ENCODE results near the gene GPI.
"Not testable (repeated sequence)": the region's sequence is repeated elsewhere in the genome, so short reads cannot be mapped to it uniquely, and the experiment has no call there.

Gene GPI

DNA sequence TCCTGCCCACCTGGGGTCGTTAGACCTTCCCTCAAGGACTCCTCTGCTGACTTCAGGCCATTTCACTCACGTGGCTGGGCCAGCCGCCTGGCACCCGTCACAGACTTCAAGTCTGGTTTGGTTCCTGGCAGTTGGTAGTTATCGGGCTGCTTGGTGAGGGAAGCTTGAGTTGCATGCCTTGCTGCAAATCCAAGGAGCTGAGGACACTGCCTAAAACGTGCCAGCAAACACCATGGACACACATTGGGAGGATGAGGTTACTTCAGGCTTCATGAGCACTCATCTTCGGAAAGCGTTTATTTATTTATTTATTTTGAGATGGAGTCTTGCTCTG is 2.6 kb downstream of the GPI start:
- DNase-seq (ENCODE audit: low read depth), result no peak

DNA sequence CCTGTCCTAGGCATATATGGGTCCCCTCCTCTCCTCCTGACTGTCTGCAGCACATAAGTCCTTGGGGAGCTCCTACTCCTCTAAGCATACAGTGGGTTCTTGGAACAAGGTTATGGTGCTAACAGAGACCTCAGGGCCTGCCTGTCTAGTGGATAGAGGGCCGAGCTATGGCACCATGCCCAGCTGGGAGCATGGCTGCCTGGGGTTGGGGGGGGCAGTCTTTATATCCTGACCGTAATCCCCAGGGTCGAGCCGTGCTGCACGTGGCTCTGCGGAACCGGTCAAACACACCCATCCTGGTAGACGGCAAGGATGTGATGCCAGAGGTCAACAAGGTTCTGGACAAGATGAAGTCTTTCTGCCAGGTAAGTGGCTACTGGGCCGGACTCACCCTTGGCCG is 3.3 kb downstream of the GPI start:
- no peak for DNase-seq (ENCODE audit: low read depth)

DNA sequence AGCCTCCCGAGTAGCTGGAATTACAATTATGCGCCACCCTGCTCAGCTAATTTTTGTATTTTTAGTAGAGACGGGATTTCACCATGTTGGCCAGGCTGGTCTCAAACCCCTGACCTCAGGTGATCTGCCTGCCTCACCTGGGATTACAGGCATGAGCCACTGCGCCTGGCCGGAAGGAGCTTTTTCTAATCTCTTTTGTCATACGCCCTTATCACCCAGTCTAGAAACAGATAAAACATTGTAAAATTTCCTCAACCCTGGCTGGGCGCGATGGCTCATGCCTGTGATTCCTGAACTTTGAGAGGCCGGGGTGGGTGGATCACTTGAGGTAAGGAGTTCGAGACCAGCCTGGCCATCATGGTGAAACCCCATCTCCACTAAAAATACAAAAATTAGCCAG is 4.2 kb downstream of the GPI start:
- not testable (repeated sequence) for DNase-seq (ENCODE audit: low read depth)

DNA sequence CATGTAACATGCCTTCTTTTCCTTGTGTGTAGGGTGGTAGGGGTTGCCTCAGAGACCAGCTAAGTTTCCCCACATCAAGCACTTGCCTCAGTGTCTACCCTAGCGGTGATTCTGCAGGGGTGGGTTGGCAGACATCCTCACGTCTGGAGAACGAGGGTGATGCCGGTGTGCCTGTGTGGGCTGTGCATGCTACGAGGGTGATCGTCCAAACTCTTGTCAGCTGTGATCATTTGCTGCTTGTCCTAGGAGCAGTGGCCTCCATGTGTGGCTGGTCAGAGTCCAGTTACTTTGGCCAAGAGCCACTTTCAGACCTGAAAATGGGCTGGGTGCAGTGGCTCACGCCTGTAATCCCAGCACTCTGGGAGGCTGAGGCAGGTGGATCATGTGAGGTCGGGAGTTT is 5.1 kb downstream of the GPI start:
- DNase-seq (ENCODE audit: low read depth), result no peak

DNA sequence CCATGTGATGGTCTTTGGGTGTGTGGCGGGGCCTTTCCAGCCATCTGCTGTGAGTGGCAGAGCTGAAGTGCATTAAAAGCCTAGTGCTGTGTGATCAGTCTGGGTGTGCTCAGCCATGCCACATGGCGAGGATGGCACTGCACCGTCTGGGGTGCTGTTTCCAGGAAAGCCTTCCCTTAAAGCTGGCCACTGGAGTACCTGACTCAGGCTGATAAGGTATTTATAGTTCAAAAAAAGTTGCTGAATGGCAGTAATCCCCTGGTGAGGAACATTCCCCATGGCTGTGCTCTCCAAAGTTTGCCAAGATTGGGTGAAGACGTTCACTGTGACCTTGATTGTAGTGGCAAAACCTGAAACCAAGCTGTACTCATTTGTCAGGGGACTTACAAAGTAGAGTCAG is 6.0 kb downstream of the GPI start:
- DNase-seq (ENCODE audit: low read depth), result no peak

DNA sequence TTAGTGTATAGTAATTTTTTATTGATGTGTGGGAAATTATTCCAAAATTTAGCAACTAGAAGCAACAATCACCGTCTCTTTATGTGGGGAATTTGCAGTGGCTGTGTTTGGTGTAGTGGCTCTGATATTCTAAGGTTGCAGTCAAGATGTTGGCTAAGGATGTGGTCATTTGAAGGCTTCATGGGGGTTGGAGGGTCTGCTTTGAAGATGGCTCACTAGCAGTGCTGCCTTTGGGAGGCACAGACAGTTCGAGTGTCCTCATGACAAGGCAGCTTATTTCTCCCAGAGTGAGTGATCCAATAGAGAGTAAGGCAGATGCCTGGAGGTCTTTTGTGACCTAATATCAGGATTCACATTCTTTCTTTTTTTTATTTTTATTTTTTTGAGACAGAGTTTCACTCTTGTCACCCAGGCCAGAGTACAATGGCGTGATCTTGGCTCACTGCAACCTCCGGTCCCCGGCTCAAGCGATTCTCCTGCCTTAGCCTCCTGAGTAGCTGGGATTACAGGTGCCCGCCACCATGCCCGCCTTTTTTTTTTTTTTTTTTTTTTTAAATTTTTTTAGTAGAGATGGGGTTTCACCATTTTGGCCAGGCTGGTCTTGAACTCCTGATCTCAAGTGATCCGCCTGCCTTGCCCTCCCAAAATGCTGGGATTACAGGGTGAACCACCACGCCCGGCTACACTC is 8.7 kb downstream of the GPI start:
- no peak for DNase-seq (ENCODE audit: low read depth)

DNA sequence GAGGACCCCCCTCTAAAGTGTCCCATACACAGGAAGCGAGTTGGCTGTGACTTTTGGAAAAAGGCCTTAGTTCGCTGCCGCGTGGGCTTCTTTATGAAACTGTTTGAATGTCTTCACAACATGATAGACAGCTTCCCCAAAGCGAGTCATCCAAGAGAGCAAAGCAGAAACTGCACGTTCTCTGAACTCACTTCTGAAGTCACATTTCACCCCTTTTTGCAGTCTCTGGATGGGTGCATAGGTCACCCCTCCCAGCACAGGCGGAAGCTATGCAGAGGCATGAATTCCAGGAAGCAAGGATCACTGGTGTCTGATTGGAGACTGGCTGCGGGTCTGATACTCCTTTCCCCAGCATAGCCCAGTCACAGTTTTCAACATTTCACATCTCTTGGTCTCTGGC is 10.6 kb downstream of the GPI start:
- DNase-seq (ENCODE audit: low read depth), result no peak

DNA sequence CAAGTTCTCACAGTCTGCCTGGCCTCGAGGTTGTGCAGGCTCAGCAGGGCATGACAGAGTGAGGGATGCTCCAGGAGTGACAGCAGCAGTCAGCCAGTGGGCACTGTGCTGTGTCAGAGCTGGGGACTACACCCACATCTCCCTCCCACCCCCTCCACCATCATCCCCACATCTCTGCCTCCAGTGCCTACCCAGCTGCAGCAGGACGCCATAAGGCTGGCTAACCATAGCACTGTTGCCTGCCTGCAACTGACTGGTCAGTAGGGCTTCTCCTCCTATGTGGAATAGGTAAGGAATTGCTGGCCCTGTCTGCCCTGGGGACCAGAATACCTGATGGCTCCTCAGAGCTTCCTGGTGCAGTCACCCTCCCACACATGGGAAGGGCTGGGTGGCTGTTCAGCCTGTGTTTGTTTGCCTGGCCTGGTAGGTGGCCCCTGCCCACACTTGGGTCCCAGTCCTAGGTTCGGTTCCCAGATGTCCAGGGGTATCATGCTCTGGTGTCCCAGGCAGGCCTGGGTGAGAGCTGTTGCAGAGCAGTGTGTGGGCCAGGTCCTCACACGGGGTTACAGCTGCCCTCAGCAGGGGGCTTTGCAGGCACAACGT is 15.7 kb downstream of the GPI start:
- no peak for DNase-seq (ENCODE audit: low read depth)

DNA sequence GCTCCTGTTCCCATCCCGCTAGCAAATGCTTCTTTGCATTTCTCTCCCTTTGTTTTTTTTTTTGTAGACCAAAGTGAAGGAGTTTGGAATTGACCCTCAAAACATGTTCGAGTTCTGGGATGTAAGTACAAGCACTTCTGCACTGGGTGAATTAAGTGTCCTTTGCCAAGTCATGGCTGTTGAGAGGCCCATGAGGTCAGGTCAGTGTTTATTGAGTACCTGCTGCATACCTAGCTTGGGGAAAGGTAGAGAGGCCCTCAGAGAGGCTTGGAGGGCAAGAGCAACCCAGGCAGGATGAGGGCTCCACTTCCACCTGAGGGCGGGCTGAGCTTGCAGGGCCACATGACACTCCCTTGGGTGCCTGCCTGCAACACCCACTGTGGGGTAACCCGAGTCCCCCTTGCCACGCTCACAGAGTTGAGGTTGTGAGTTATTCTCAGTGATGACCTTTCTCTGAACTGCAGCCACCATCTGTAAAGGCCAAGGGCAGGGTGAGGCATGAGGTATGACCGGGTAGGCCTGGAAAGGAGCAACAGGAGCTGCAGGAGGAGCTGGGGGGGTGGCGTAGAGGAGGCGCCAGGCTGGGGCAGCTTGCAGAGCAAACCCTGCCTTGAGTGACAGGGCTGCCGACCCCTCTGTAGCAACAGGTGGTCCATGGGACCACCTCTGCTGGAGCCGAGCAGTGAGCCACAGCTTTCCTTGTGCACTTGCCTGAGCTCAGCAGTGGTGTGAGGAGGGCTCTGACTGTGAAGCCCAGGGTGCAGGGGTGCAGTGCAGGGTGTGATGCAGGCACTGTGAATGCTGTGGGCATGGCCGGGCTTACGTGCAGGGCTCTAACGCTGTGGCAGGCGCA is 16.6 kb downstream of the GPI start:
- no peak for DNase-seq (ENCODE audit: low read depth)

DNA sequence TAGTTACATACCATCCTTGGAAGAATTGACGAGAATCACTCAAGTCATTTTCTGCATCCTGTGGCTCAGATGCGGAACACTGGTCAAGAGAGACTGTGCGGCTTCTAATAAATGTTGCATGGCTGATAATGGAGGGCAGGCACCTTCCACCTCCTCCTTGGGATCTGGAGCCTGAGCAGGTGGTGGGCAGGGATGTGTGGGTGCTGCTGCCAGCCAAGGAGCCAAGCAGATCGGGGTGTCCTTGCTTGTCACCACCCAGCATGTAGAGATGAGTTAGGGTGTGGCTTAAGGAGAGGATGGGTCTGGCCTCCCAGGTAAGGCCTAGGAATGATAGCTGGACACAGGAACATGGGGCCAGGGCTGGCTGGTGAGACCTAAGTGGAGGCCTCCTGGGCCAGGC is 17.5 kb downstream of the GPI start:
- DNase-seq (ENCODE audit: low read depth), result no peak

DNA sequence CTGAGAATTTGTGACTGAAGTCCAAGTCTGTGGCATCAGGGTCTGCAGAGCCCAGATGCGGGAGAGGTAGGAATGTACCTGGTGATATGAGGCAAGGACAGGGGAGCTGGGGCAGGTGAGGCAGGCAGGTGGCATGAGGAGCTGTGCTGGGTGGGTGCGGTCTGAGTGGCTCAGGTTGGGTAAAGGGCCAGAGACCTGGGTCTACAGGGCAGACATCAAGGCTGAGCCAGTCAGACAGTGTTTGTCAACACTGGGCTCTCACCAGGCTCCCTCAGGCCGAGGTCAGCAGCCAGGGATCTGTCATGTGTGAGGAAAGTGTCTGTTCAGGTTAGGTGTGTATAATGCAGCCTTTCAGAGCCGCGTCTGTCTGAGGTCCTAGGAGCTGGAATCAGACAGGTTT is 18.6 kb downstream of the GPI start:
- no peak for DNase-seq (ENCODE audit: low read depth)

DNA sequence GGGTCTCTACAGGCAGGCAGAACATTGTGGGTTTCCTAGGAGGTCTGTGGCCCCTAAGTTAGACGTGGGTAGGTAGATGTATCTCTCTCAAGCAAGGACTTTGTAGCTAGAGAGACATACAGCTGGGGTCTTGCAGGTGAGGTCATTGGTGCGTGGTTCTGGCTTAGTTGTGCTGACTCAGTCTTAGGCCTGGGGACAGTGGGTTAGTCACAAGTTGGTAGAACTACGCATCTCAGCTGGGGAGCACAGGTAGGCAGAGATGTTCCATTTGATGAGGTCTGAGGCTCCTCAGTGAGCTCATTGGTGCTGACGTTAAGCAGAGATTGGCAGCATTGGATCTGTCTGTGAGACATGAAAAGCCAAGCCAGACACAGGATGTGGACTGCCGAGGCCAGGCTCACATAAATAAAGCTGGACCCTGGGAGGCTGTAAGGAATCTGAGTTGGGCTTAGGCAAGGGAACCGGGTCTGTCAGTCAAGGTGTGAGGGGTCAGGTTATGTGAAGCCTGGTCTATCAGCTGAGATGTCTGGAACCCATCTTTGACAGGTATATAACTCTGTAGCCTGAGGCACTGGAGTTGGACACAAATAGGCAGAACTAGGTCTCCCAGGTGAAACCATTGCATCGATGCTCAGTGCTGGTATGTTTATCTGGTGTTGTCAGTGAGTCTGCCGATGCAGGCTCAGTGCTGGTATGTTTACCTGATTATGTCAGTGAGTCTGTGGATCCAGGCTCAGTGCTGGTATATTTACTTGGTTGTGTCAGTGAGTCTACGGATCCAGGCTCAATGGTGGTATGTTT is 21.8 kb downstream of the GPI start:
- DNase-seq (ENCODE audit: low read depth), result no peak

DNA sequence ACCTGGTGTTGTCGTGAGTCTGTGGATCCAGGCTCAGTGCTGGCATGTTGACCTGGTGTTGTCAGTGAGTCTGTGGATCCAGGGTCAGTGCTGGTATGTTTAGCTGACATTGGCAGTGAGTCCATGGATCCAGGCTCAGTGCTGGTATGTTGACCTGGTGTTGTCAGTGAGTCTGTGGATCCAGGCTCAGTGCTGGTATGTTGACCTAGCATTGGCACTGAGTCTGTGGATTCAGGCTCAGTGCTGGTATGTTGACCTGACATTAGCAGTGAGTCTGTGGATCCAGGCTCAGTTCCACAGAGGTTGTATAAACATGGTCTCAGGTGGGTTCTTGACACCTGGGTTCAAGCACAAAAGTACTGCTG is 22.4 kb downstream of the GPI start:
- DNase-seq (ENCODE audit: low read depth), result no peak

DNA sequence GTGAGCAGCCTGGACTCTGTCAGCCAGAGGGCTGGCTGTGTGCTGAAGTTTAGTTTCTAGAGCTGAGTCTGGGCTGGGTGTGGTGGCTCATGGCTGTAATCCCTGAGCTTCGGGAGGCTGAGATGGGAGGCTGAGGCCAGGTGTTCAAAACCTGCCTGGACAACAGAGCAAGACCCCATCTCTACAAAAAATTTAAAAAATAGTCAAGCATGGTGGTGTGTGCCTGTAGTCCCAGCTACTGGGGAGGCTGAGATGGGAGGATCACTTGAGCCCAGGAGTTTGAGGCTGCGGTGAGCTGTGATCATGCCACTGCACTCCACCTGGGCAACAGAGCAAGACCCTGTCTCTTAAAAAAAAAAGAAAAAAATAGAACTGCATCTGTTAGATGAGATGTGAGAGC is 23.7 kb downstream of the GPI start:
- not testable (repeated sequence) for DNase-seq (ENCODE audit: low read depth)

DNA sequence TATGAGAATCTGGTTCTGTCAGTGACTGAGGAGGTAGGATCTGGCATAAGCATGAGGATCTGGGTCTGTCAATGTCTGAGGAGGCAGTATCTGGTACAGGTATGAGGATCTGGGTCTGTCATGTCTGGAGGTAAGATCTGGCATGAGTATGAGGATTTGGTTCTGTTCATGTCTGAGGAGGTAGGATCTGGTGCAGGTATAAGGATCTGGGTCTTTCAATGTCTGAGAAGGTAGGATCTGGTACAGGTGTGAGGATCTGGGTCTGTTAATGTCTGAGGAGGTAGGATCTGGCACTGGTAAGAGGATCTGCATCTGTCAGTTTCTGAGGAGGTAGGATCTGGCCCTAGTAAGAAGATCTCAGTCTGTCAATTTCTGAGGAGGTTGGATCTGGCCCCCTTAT is 26.8 kb downstream of the GPI start:
- DNase-seq (ENCODE audit: low read depth), result no peak

DNA sequence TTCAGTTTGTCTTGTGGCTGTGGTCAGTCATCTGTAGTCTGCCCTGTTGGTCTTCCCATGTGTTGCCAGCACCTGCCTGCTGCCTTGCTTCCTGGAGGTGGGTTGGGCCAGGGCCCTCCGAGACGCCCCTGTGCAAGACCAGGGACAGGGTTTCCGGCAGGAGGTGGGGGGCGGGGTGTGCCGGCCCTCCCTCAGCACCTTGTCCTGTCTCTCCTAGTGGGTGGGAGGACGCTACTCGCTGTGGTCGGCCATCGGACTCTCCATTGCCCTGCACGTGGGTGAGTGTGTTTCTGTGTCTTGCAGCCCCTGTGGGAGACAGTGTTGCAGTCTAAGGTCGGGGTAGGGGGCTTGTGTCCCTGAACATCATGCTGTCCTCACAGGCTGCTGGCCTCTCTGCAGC is 28.0 kb downstream of the GPI start:
- no peak for DNase-seq (ENCODE audit: low read depth)

DNA sequence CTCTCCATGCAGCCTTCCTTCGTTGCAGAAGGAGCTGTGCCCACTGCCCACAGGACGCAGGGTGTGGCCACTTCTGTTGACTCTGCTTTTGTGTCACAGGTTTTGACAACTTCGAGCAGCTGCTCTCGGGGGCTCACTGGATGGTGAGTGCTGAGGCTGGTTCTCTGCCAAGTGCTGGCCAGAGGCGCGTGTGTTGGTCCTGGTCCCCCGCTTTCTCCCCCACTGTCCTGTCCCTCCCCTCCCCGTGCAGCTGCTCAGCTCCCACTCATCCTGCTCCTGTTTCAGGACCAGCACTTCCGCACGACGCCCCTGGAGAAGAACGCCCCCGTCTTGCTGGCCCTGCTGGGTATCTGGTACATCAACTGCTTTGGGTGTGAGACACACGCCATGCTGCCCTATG is 28.6 kb downstream of the GPI start:
- DNase-seq (ENCODE audit: low read depth), result no peak

DNA sequence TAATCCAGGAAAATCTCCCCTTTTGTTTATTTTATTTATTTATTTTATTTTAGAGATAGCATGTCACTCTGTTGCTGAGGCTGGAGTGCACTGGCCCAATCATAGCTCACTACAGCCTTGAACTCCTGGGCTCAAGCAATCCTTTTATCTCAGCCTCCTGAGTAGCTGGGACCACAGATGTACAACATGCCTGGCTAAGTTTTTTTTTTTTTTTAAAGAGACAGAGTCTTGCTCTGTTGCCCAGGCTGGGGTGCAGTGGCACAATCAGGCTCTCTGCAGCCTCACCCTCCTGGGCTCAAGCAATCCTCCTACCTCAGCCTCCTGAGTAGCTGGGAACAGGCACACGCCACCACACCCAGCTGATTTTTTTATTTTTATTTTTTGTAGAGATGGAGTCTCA is 32.9 kb downstream of the GPI start:
- DNase-seq (ENCODE audit: low read depth), result no peak

DNA sequence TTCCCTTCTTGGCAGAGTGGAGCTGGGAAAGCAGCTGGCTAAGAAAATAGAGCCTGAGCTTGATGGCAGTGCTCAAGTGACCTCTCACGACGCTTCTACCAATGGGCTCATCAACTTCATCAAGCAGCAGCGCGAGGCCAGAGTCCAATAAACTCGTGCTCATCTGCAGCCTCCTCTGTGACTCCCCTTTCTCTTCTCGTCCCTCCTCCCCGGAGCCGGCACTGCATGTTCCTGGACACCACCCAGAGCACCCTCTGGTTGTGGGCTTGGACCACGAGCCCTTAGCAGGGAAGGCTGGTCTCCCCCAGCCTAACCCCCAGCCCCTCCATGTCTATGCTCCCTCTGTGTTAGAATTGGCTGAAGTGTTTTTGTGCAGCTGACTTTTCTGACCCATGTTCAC is 34.9 kb downstream of the GPI start:
- DNase-seq (ENCODE audit: low read depth), result no peak

DNA sequence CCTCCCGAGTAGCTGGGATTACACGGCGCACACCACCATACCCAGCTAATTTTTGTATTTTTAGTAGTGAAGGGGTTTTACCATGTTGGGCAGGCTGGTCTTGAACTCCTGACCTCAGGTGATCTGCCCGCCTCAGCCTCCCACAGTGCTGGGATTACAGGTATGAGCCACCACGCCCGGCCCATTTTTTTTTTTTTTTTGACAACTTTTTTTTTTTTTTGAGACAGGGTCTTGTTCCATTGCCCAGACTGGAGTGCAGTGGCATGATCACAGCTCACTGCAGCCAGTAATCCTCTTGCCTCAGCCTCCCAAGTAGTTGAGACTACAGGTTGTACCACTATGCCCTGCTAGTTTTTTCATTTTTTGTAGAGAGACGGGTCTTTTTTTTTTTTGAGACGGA is 35.8 kb downstream of the GPI start:
- not testable (repeated sequence) for DNase-seq (ENCODE audit: low read depth)

DNA sequence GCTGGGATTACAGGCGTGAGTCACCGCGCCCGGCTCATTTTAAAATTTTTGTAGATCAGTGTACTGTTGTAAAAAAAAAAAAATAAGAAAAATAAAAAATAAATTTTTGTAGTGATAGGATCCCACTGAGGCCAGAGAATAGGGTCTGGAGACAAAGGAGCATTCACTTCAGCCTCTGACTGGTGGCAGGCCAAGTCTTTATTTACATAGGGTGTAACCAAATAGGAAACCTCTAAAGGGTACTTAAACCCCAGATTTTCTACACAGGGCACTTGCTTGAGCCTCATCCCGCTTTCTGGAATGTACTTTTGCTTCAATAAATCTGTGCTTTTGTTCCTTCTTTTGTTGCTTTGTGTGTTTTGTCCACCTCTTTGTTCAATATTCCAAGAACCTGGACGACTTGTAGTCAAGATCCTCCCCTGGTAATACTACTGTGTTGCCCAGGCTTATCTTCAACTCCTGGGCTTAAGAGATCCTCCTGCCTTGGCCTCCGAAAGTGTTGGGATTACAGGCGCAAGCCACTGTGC is 37.1 kb downstream of the GPI start:
- no peak for DNase-seq (ENCODE audit: low read depth)

DNA sequence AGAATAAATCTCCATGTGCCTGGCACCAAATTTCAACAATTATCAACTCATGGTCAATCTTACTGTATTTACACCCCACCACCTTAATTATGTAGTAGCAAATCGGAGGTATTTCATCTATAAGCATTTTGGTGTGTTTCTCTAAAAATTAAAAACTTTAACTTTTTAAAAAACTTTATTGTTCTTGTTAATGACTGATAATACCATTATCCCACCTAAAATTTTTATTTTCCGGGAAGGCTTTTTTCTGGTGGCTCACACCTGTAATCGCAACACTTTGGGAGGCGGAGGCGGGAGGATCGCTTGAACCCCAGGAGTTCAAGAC is 38.8 kb downstream of the GPI start:
- no peak for DNase-seq (ENCODE audit: low read depth)

Measured in activated T-helper 9 cell treated with anti-CD3 and anti-CD28 coated beads, Interleukin-2, amount 50 U/mL, for 16 hours (primary cell).